Pancreas (tissue), 10 donors: ENCODE results near the gene LAMA1. TPM values are rescaled to one million over a fixed set of nuclear protein-coding genes. Genes with fewer than 3 reads are reported as not detected.

Source experiments
- ATAC-seq, 4 donors: fragments of 200-7000 bp; cut with Tn5 transposase; one replicate each; pipeline versions ENCODE4 v1.8.0 to v1.9.1; 2020; ENCODE audit warnings: mild to moderate bottlenecking in 4 of 4, moderate library complexity in 4 of 4
- DNase-seq, 6 donors: peaks; one replicate each; pipeline ENCODE4 v3.0.0-alpha.2; 2020
- FAIRE-seq: peaks from 2 replicates; lab custom pipeline; 2012; peaks lifted over from hg19 to GRCh38; lab: Jason Lieb, UNC
- H3K27ac ChIP-seq, 4 donors: fragments of 200-600 bp; sonication (generic); 1 replicate in 3 of 4; 2 replicates in 1 of 4; pipeline versions ENCODE4 v1.5.0 to v1.8.0; 2020
- H3K27me3 ChIP-seq, 4 donors: fragments of 200-600 bp; one replicate each; pipeline ENCODE4 v1.8.0; 2021
- H3K36me3 ChIP-seq, 3 donors: fragments of 200-600 bp; sonication (generic) in 1 of 3; one replicate each; pipeline versions ENCODE4 v1.5.0 to v1.8.0; 2020 to 2021
- H3K4me1 ChIP-seq, 3 donors: fragments of 200-600 bp; one replicate each; pipeline ENCODE4 v1.8.0; 2021
- H3K4me3 ChIP-seq, 4 donors: fragments of 200-600 bp; sonication (generic) in 2 of 4; one replicate each; pipeline versions ENCODE4 v1.5.0 to v1.8.0; 2020 to 2021
- H3K9me3 ChIP-seq, 4 donors: fragments of 200-600 bp; one replicate each; pipeline ENCODE4 v1.8.0; 2021
- WGBS, 2 donors: extraction: QIAGEN DNeasy Blood & Tissue Kit; methylation state at CpG; one replicate each; pipeline ENCODE4 v1.1.7; 2013; 5-methylcytosine and 5-hydroxymethylcytosine counted together
- intact Hi-C, 3 donors: fragments of 100-400 bp; cut with DNase I; formaldehyde crosslinking; loops; one replicate each; pipeline versions ENCODE4 v1.11.1 to v1.14.2; 2022
- polyA plus RNA-seq, 2 donors: library from polyadenylated mRNA; stranded (reverse); fragments of 200-250 nt; gene quantifications; one replicate each; pipeline ENCODE4 v1.2.3, GENCODE V29; 2013
- total RNA-seq, 6 donors: library from RNA; stranded (reverse); fragmentation: NEBNext Ultra II Directional in 4 of 6; extraction: Animal tissue kit (Norgen Biotek cat#: 25700) in 4 of 6; gene quantifications; one replicate each; pipeline versions ENCODE4 v1.2.1 to v1.2.4, GENCODE V29; 2021 to 2023
- TF ChIP-seq, protein P1 (sequence below), 4 donors: fragments of 200-600 bp; sonication (generic) in 3 of 4; IDR thresholded peaks; one replicate each; pipeline versions ENCODE4 v1.5.0 to v1.8.0; 2021; ENCODE audit warnings: antibody characterized with exemption in 4 of 4
- donor health status: healthy with polysubstance abuse.
- donor health status: DM: no; HTN: no; CAD: no; lungs with moderate emphysema.
- donor health status: DM: no; HTN: no; CAD: no.
- donor health status: control.
- donor health status: control.
- donor health status: Bipolar disorder and iron deficiency.
- donor health status: DM: yes; HTN: yes; CAD: no.
- donor health status: DM: no; HTN: no; CAD: no.
- donor health status: DM: no; HTN: no; CAD: no.
- donor health status: DM: yes; HTN: yes; CAD: no.

LAMA1 gene
- total and polyA plus RNA-seq, 8 donors: 0.39 to 3.1 (median 1.0) TPM

- FAIRE-seq (no peak), DNase-seq (no peak), ATAC-seq (no peak)
- Histone ChIP-seq H3K4me1 (peaks cover 0 to 35% (median 15%) of the 10 kb centered on the region in 3 donors), H3K9me3 (no peaks in the 10 kb centered on the region), H3K27ac (peak overlapping the region in 1 of 4 donors; percentile 44), H3K36me3 (no peaks in the 10 kb centered on the region), H3K27me3 (no peaks in the 10 kb centered on the region), H3K4me3 (no peak overlapping the region)
- TF ChIP-seq, protein P1, sequence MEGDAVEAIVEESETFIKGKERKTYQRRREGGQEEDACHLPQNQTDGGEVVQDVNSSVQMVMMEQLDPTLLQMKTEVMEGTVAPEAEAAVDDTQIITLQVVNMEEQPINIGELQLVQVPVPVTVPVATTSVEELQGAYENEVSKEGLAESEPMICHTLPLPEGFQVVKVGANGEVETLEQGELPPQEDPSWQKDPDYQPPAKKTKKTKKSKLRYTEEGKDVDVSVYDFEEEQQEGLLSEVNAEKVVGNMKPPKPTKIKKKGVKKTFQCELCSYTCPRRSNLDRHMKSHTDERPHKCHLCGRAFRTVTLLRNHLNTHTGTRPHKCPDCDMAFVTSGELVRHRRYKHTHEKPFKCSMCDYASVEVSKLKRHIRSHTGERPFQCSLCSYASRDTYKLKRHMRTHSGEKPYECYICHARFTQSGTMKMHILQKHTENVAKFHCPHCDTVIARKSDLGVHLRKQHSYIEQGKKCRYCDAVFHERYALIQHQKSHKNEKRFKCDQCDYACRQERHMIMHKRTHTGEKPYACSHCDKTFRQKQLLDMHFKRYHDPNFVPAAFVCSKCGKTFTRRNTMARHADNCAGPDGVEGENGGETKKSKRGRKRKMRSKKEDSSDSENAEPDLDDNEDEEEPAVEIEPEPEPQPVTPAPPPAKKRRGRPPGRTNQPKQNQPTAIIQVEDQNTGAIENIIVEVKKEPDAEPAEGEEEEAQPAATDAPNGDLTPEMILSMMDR (IDR thresholded peaks at IDR 0.05): no peak
- WGBS, 2 donors: 96 to 99% methylated on average over 18 of the region's 18 CpGs
- intact Hi-C loops: no loop called here
Measured at GRCh38 chr18:6955304-6955703, 162.3 kb downstream of the LAMA1 start.

DNA sequence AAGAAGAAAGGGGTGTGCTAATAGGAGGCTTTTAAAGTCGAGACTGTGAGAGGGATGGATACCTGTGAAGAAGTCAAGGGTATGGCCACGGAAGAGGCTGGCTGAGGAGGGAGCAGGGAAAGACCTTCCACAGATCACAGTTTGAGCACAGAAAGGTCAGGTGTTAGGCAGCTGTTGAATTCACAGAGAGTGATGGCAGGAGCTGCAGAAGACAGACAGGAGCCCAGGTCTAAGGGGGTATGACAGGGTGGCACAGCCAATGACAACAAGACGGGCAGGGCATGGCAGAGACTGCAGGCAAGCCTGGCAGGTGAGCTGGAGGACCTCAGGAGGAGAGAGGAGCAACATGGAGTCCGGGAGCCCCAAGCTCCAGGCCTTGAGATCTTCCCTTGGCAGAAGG is 163.1 kb downstream of the LAMA1 start:
- Histone ChIP-seq H3K36me3 (no peaks in the 10 kb centered on the region), H3K27me3 (no peaks in the 10 kb centered on the region), H3K4me3 (no peak overlapping the region), H3K27ac (peak overlapping the region in 3 of 4 donors; percentile 16 to 56 (median 44)), H3K9me3 (no peaks in the 10 kb centered on the region), H3K4me1 (peaks cover 0 to 39% (median 19%) of the 10 kb centered on the region in 3 donors)
- intact Hi-C loops: no loop called here
- DNase-seq (peak in 3 of 6 donors; percentile 59 to 78 (median 77)), ATAC-seq (peak; percentile 44 to 70 (median 58)), FAIRE-seq (no peak)
- TF ChIP-seq, protein P1 (IDR thresholded peaks at IDR 0.05): no peak
- WGBS, 2 donors: 40 to 42% methylated on average over 4 of the region's 4 CpGs

DNA sequence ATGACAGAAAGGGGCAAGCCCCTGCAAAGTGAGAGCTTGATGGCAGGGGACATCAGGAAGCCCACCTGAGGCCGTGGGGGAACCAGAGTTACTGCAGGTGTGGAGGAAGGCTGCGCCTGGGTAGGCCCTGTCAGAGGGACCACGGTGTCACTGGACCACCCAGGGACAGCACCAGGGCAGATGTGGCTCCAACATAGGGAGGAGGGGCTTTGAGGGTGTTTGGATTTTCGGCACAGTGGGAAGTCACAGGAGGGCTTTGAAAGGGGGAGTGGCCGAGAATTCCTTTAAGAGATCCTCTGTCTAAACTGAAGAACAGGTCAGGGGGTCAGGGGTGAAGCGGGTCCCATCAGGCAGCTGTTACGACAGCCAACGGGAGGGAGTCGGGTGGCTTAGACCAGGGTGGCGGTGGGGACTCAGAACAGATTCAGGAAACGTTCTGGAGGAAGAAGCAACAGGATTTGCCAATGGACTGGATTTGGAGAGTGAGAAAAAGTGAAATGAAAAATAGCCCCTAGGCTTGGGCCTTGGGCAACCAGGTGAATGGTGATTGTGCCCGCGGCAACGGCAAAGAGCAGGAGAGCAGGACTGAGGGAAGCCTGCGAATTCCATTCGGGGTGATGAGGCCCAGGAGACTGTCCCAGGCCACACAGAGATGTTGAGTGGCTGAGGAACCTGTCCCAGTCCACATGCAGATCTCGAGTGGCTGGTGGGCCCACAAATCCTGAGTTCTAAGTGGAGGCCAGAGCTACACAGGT is 166.1 kb downstream of the LAMA1 start:
- no peak for DNase-seq
- intact Hi-C loops: no loop called here
- Histone ChIP-seq H3K4me3 (no peak overlapping the region), H3K36me3 (no peaks in the 10 kb centered on the region), H3K27ac (peak overlapping the region; percentile 31 to 79 (median 52)), H3K9me3 (no peaks in the 10 kb centered on the region), H3K27me3 (no peaks in the 10 kb centered on the region), H3K4me1 (peaks cover 0 to 41% (median 27%) of the 10 kb centered on the region in 3 donors)
- WGBS, 2 donors: 84 to 90% methylated on average over 17 of the region's 17 CpGs
- no peak for ATAC-seq
- FAIRE-seq: no peak
- TF ChIP-seq, protein P1 (IDR thresholded peaks at IDR 0.05): no peak

DNA sequence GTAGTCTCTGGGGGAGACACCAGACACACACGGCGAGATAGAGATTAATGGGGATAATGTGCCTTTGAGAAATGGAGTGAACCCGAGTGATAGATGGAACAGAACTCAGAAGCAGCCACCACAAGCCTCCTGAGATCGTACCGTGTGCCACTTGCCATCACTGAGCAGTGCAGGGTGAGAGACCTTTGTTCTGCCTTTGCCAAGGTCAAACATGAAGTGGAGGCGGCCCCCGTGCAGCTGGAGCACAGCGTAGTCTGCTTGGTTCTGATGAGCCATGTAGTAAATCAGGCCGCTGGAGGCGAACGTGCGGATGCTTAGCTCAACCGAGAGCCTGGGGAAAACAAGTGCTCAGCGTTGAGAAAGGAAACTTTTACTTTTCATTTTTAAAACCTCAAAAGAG is 167.0 kb downstream of the LAMA1 start:
- peak overlapping the region; percentile 19 to 79 (median 50) for H3K27ac ChIP-seq
- H3K36me3 ChIP-seq: no peaks in the 10 kb centered on the region
- no peak overlapping the region for H3K4me3 ChIP-seq
- DNase-seq (peak in 3 of 6 donors; percentile 48 to 60 (median 53)), ATAC-seq (peak; percentile 49 to 72 (median 66)), FAIRE-seq (no peak)
- intact Hi-C loops: no loop called here
- no peaks in the 10 kb centered on the region for H3K27me3 ChIP-seq
- TF ChIP-seq, protein P1 (IDR thresholded peaks at IDR 0.05): no peak
- peaks cover 0 to 35% (median 18%) of the 10 kb centered on the region in 3 donors for H3K4me1 ChIP-seq
- no peaks in the 10 kb centered on the region for H3K9me3 ChIP-seq
- WGBS, 2 donors: 44 to 49% methylated on average over 14 of the region's 14 CpGs
